GM18526 (cell line): Measurements from ENCODE around the gene ZNF554.

Experiments
- POLR2A ChIP-seq: IDR thresholded peaks from 3 replicates; pipeline ENCODE4 v1.6.1; 2011; ENCODE audit not compliant: insufficient read length; ENCODE audit errors: extremely low read depth

The ZNF554 gene

GRCh38 chr19:2783781-2784145, 35.9 kb upstream of the ZNF554 start:
- TF ChIP-seq POLR2A: no peak

- peak; percentile 93 for TF ChIP-seq POLR2A
These were observed 34.2 kb upstream of the ZNF554 start, which contains the start of gene THOP1 for GRCh38 chr19:2785244-2785997. TSS of gene THOP1 (plus strand) at chr19:2785503. CDS start at chr19:2785663, 160 bp downstream.

GRCh38 chr19:2787115-2787514, 32.6 kb upstream of the ZNF554 start:
- TF ChIP-seq POLR2A: no peak

GRCh38 chr19:2788237-2788636, 31.4 kb upstream of the ZNF554 start:
- TF ChIP-seq POLR2A: no peak

- TF ChIP-seq POLR2A: no peak
These were observed 29.5 kb upstream of the ZNF554 start for GRCh38 chr19:2790194-2790556.

- no peak for TF ChIP-seq POLR2A
These were observed 29.0 kb upstream of the ZNF554 start for GRCh38 chr19:2790557-2791271.

- TF ChIP-seq POLR2A: no peak
These were observed 28.2 kb upstream of the ZNF554 start for GRCh38 chr19:2791440-2791839.

- TF ChIP-seq POLR2A: no peak
These were observed 27.8 kb upstream of the ZNF554 start for GRCh38 chr19:2791876-2792275.

GRCh38 chr19:2793126-2793525, 26.5 kb upstream of the ZNF554 start:
- no peak for TF ChIP-seq POLR2A

- no peak for TF ChIP-seq POLR2A
These were observed 26.1 kb upstream of the ZNF554 start for GRCh38 chr19:2793577-2793976.

GRCh38 chr19:2795827-2796658, 23.6 kb upstream of the ZNF554 start:
- no peak for TF ChIP-seq POLR2A

- no peak for TF ChIP-seq POLR2A
These were observed 22.9 kb upstream of the ZNF554 start for GRCh38 chr19:2796659-2797266.

- TF ChIP-seq POLR2A: no peak
These were observed 22.4 kb upstream of the ZNF554 start for GRCh38 chr19:2797280-2797679.

GRCh38 chr19:2798158-2798685, 21.4 kb upstream of the ZNF554 start:
- TF ChIP-seq POLR2A: no peak

GRCh38 chr19:2798733-2799132, 20.9 kb upstream of the ZNF554 start:
- TF ChIP-seq POLR2A: no peak

- TF ChIP-seq POLR2A: no peak
These were observed 20.2 kb upstream of the ZNF554 start for GRCh38 chr19:2799273-2800020.
